A549 (cell line): ENCODE data around the gene MIER1.
"Not testable (repeated sequence)": the region's sequence is repeated elsewhere in the genome, so short reads cannot be mapped to it uniquely, and the experiment has no call there.

ENCODE experiments used
- CEBPB ChIP-seq, 2 experiments: fragments of >200 bp in 1 of 2; sonication (Bioruptor Twin) in 1 of 2; formaldehyde crosslinking in 1 of 2; IDR thresholded peaks; 2 replicates each; pipeline ENCODE4 v1.6.1; 2012 to 2016
- EHMT2 ChIP-seq: fragments of 200-600 bp; sonication (generic); IDR thresholded peaks from 2 replicates; pipeline ENCODE4 v1.6.1; 2016; ENCODE audit warnings: antibody characterized with exemption, low read depth, mild to moderate bottlenecking, moderate library complexity
- EP300 ChIP-seq, 2 experiments: fragments of >200 bp; sonication (Bioruptor Twin); formaldehyde crosslinking; IDR thresholded peaks; 2 replicates in 1 of 2; 3 replicates in 1 of 2; pipeline ENCODE4 v1.6.1; 2016 to 2017
- ESRRA ChIP-seq: fragments of 150-350 bp; IDR thresholded peaks from 2 replicates; pipeline ENCODE4 v1.6.1; 2014; ENCODE audit warnings: mild to moderate bottlenecking, low read length, borderline replicate concordance
- KDM5A ChIP-seq: fragments of 200-600 bp; sonication (generic); IDR thresholded peaks from 2 replicates; pipeline ENCODE4 v1.6.1; 2016; ENCODE audit warnings: antibody characterized with exemption, mild to moderate bottlenecking
- MAZ ChIP-seq: fragments of 150-350 bp; IDR thresholded peaks from 2 replicates; pipeline ENCODE4 v1.6.1; 2014; ENCODE audit warnings: antibody characterized with exemption, low read depth, low read length, borderline replicate concordance
- POLR2A ChIP-seq: IDR thresholded peaks from 2 replicates; pipeline ENCODE4 v1.6.1; 2012; ENCODE audit warnings: mild to moderate bottlenecking, low read length
- POLR2AphosphoS2 ChIP-seq: conservative IDR thresholded peaks from 2 replicates; pipeline ENCODE4 v1.6.1; 2012; ENCODE audit warnings: low read length, improper control_type of control experiment, inconsistent platforms
- SREBF2 ChIP-seq: fragments of 450-650 bp; IDR thresholded peaks from 2 replicates; pipeline ENCODE4 v1.6.1; 2014; ENCODE audit warnings: mild to moderate bottlenecking, moderate library complexity
- TF ChIP-seq, protein P1 (sequence below): IDR thresholded peaks from 2 replicates; pipeline ENCODE4 v1.6.1; 2012
- TF ChIP-seq, protein P2 (sequence below): fragments of >200 bp; sonication (Bioruptor Twin); formaldehyde crosslinking; IDR thresholded peaks from 3 replicates; pipeline ENCODE4 v1.5.1; 2016
- TF ChIP-seq, protein P3 (sequence below): IDR thresholded peaks from 2 replicates; pipeline ENCODE4 v1.6.1; 2012

DNA sequence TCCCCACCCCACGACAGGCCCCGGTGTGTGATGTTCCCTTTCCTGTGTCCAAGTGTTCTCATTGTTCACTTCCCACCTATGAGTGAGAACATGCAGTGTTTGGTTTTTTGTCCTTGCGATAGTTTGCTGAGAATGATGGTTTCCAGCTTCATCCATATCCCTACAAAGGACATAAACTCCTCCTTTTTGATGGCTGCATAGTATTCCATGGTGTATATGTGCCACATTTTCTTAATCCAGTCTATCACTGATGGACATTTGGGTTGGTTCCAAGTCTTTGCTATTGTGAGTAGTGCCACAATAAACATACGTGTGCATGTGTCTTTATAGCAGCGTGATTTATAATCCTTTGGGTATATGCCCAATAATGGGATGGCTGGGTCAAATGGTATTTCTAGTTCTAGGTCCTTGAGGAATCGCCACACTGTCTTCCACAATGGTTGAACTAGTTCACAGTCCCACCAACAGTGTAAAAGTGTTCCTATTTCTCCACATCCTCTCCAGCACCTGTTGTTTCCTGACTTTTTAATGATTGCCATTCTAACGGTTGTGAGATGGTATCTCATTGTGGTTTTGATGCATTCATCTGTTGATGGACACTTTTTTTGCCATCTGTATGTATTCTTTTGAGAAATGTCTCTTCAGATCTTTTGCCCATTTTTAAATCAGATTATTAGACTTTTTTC, 41.5 kb downstream of the MIER1 start:
- TF ChIP-seq, protein P1, sequence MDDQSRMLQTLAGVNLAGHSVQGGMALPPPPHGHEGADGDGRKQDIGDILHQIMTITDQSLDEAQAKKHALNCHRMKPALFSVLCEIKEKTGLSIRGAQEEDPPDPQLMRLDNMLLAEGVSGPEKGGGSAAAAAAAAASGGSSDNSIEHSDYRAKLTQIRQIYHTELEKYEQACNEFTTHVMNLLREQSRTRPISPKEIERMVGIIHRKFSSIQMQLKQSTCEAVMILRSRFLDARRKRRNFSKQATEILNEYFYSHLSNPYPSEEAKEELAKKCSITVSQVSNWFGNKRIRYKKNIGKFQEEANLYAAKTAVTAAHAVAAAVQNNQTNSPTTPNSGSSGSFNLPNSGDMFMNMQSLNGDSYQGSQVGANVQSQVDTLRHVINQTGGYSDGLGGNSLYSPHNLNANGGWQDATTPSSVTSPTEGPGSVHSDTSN, result not testable (repeated sequence)
- not testable (repeated sequence) for TF ChIP-seq MAZ; KDM5A; EHMT2; POLR2A; CEBPB (IDR thresholded peaks at IDR 0.05); POLR2AphosphoS2; ESRRA; SREBF2; EP300 (IDR thresholded peaks at IDR 0.05)
- TF ChIP-seq, protein P2, sequence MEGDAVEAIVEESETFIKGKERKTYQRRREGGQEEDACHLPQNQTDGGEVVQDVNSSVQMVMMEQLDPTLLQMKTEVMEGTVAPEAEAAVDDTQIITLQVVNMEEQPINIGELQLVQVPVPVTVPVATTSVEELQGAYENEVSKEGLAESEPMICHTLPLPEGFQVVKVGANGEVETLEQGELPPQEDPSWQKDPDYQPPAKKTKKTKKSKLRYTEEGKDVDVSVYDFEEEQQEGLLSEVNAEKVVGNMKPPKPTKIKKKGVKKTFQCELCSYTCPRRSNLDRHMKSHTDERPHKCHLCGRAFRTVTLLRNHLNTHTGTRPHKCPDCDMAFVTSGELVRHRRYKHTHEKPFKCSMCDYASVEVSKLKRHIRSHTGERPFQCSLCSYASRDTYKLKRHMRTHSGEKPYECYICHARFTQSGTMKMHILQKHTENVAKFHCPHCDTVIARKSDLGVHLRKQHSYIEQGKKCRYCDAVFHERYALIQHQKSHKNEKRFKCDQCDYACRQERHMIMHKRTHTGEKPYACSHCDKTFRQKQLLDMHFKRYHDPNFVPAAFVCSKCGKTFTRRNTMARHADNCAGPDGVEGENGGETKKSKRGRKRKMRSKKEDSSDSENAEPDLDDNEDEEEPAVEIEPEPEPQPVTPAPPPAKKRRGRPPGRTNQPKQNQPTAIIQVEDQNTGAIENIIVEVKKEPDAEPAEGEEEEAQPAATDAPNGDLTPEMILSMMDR, result not testable (repeated sequence)
- TF ChIP-seq, protein P3, sequence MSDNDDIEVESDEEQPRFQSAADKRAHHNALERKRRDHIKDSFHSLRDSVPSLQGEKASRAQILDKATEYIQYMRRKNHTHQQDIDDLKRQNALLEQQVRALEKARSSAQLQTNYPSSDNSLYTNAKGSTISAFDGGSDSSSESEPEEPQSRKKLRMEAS, result not testable (repeated sequence)
